Suprapubic skin (tissue), 3 donors: ENCODE data around the gene CEP72.
"Not testable (repeated sequence)": the region's sequence is repeated elsewhere in the genome, so short reads cannot be mapped to it uniquely, and the experiment has no call there.

Experiments
- POLR2A ChIP-seq, 2 donors: fragments of 450-650 bp; IDR thresholded peaks; one replicate each; pipeline ENCODE4 v1.6.1; 2017; ENCODE audit warnings: antibody characterized with exemption in 2 of 2, mild to moderate bottlenecking in 2 of 2, moderate library complexity in 2 of 2
- TF ChIP-seq, protein P1 (sequence below), 2 donors: fragments of 200-600 bp in 1 of 2; fragments of 450-650 bp in 1 of 2; sonication (generic) in 1 of 2; IDR thresholded peaks; one replicate each; pipeline ENCODE4 v1.5.1; 2016 to 2019; ENCODE audit warnings: antibody characterized with exemption in 2 of 2, mild to moderate bottlenecking in 1 of 2, moderate library complexity in 1 of 2

DNA sequence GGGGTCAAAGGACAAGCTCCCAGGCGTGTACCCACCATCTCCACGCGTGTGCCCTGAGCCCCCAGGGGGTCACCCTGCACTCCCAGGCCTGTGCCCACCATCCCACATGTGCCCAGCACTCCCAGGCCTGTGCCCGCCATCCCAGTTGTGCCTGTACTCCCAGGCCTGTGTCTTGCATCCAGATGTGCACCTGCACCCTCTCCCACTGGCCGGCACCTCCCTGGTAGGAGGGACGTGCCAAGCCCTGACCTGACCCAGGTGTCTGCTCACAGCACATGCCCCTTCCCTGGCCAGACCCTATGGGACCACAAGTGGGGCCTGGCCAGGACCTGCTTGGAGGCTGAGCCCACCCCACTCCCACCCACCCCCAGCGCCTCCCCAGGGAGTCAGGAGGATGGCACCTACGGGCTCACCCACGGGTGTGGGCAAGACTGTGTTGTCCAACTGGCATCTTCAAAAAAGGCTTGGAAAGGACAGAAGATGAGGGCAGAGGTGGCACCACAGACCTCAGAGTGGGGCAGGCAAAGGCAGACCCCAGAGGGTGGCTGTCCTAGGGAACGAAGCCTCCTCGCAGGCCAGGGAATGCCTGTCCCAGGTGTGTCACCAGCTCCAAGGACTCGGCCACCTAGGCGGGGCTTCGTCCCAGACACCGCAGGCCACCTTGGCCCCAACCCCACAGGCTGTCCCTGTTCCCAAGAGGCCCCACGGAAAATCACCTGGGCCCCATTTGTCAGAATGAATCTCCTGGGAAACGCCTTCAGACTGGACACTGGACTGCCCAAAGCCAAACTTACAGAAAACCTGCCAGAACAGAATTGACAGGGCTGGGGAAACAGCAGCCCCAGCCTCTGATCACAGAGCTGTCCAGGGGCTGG is 69.4 kb downstream of the CEP72 start:
- not testable (repeated sequence) for TF ChIP-seq POLR2A (IDR thresholded peaks at IDR 0.05)
- TF ChIP-seq, protein P1, sequence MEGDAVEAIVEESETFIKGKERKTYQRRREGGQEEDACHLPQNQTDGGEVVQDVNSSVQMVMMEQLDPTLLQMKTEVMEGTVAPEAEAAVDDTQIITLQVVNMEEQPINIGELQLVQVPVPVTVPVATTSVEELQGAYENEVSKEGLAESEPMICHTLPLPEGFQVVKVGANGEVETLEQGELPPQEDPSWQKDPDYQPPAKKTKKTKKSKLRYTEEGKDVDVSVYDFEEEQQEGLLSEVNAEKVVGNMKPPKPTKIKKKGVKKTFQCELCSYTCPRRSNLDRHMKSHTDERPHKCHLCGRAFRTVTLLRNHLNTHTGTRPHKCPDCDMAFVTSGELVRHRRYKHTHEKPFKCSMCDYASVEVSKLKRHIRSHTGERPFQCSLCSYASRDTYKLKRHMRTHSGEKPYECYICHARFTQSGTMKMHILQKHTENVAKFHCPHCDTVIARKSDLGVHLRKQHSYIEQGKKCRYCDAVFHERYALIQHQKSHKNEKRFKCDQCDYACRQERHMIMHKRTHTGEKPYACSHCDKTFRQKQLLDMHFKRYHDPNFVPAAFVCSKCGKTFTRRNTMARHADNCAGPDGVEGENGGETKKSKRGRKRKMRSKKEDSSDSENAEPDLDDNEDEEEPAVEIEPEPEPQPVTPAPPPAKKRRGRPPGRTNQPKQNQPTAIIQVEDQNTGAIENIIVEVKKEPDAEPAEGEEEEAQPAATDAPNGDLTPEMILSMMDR (IDR thresholded peaks at IDR 0.05): not testable (repeated sequence)
